DOHH2 (cell line): Measurements from ENCODE around the gene DNMBP.

Experiments used
- H3F3A ChIP-seq: fragments of 200-600 bp; sonication (generic), shearing (Covaris generic); 2 replicates; pipeline ENCODE4 v1.6.0; 2016; ENCODE audit warnings: antibody characterized with exemption, mild to moderate bottlenecking; ENCODE audit not compliant: control insufficient read depth, insufficient read depth
- H3K27ac ChIP-seq: fragments of 200-600 bp; sonication (generic); 2 replicates; pipeline ENCODE4 v1.5.1; 2014; ENCODE audit warnings: low read depth, mild to moderate bottlenecking, low read length, moderate library complexity
- H3K27me3 ChIP-seq: fragments of 200-600 bp; sonication (generic); 2 replicates; pipeline ENCODE4 v1.6.1; 2014; ENCODE audit warnings: mild to moderate bottlenecking, low read length, mixed read lengths; ENCODE audit not compliant: control insufficient read depth
- H3K36me3 ChIP-seq: fragments of 200-600 bp; sonication (generic); 2 replicates; pipeline ENCODE4 v1.6.1; 2014; ENCODE audit warnings: mild to moderate bottlenecking, low read length, moderate library complexity, mixed read lengths; ENCODE audit not compliant: control insufficient read depth
- H3K4me1 ChIP-seq: fragments of 200-600 bp; sonication (generic); 2 replicates; pipeline ENCODE4 v1.6.1; 2014; ENCODE audit warnings: mild to moderate bottlenecking, low read length, mixed read lengths; ENCODE audit not compliant: control insufficient read depth
- H3K4me2 ChIP-seq: fragments of 200-600 bp; sonication (generic); 2 replicates; pipeline ENCODE4 v1.6.0; 2014; ENCODE audit warnings: mild to moderate bottlenecking, low read length, moderate library complexity
- H3K4me3 ChIP-seq: fragments of 200-600 bp; sonication (generic); 2 replicates; pipeline ENCODE4 v1.5.1; 2014; ENCODE audit warnings: mild to moderate bottlenecking, low read length, mixed read lengths
- H3K79me2 ChIP-seq: fragments of 200-600 bp; sonication (generic); 2 replicates; pipeline ENCODE4 v1.6.1; 2014; ENCODE audit warnings: mild to moderate bottlenecking, low read length, mixed read lengths; ENCODE audit not compliant: control insufficient read depth
- H3K9me2 ChIP-seq: fragments of 200-600 bp; sonication (generic); replicated peaks from 2 replicates; pipeline ENCODE4 v1.6.1; 2014; ENCODE audit warnings: mild to moderate bottlenecking, low read length, mixed read lengths; ENCODE audit not compliant: control insufficient read depth
- H3K9me3 ChIP-seq: fragments of 200-600 bp; sonication (generic); 2 replicates; pipeline ENCODE4 v1.6.1; 2014; ENCODE audit warnings: antibody characterized with exemption, low read length, mixed read lengths; ENCODE audit not compliant: control insufficient read depth, insufficient read depth
- H4K20me1 ChIP-seq: fragments of 200-600 bp; sonication (generic); 2 replicates; pipeline ENCODE4 v1.6.0; 2014; ENCODE audit warnings: low read depth, mild to moderate bottlenecking, antibody characterized with exemption, low read length, moderate library complexity; ENCODE audit not compliant: control insufficient read depth, insufficient read depth
- CTCF ChIP-seq: fragments of 200-600 bp; sonication (generic); IDR thresholded peaks from one replicate; pipeline ENCODE4 v1.5.1; 2014; ENCODE audit warnings: antibody characterized with exemption, mild to moderate bottlenecking, low read depth, low read length; ENCODE audit not compliant: poor library complexity, severe bottlenecking
- EZH2phosphoT487 ChIP-seq: fragments of 200-600 bp; sonication (generic); IDR thresholded peaks from 2 replicates; pipeline ENCODE4 v1.6.1; 2017; ENCODE audit warnings: borderline replicate concordance, mild to moderate bottlenecking, antibody characterized with exemption, low read length, moderate library complexity, mixed read lengths

DNMBP gene

DNA sequence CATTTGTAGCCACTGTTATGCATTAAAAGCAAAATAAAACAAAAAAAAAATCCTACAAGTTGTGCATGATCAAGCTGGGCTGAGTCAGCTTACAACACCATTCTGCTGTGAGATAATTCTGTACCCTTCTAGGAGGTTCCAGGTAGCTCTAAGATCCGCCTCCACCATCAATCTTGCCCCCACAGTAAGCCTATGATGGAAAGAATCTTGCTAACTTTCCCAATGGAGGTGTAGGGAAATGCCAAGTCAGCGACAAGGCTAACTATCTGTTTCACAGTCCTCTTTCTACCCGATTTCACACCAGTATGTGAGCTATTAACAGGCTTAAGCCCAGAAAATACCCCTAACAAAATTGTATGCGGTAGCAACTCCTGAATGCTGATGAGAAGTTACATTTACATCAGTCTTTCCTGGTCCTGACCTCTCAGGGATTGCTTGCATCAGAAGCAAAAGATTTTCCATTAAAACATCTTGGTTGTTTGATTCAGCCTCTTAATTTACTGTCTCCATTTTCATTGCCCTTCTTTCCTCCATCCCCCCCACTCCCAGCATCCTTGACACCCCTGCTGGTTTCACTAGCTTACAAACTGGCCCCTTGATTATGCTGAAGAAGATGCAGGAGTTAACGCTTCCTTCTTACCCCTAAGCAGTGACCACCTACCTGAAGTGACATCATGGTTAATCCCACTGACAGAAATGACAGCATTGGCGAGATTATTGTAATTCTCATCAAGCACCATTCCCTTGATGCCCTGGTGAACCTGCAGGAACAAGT, 44.1 kb upstream of the DNMBP start:
- no peaks in the 10 kb centered on the region for H3K36me3 ChIP-seq

GRCh38 chr10:100046021-100046486, 36.3 kb upstream of the DNMBP start:
- TF ChIP-seq CTCF, result peak; percentile 97
- no peak for TF ChIP-seq EZH2phosphoT487
- H3K79me2 ChIP-seq, result no peaks in the 10 kb centered on the region
- H3K27me3 ChIP-seq, result no peaks in the 10 kb centered on the region
- no peaks in the 10 kb centered on the region; the same call in 1 of the 2 replicates for H3F3A ChIP-seq
- H3K27ac ChIP-seq, result no peak overlapping the region
- H3K9me3 ChIP-seq, result no peaks in the 10 kb centered on the region
- no peaks in the 10 kb centered on the region for H3K36me3 ChIP-seq
- H3K4me3 ChIP-seq, result peak overlapping the region; percentile 27
- H4K20me1 ChIP-seq, result no peaks in the 10 kb centered on the region
- peak overlapping the region; percentile 57 for H3K4me2 ChIP-seq
- peaks cover 53% of the 10 kb centered on the region for H3K4me1 ChIP-seq
- no peaks in the 10 kb centered on the region for H3K9me2 ChIP-seq

More for the DNA sequence above, 44.1 kb upstream of the DNMBP start:
- Histone ChIP-seq H3K27ac (no peak overlapping the region), H3K4me3 (no peak overlapping the region), H3K9me2 (no peaks in the 10 kb centered on the region), H4K20me1 (no peaks in the 10 kb centered on the region), H3K9me3 (no peaks in the 10 kb centered on the region; the same call in 1 of the 2 replicates), H3K4me2 (no peak overlapping the region), H3K4me1 (peaks cover 11% of the 10 kb centered on the region), H3K79me2 (no peaks in the 10 kb centered on the region), H3K27me3 (0 out of 2 replicates have a peak, but pooled peaks cover 10% of the 10 kb centered on the region), H3F3A (no peaks in the 10 kb centered on the region)
- TF ChIP-seq EZH2phosphoT487 (no peak), CTCF (no peak)

- H3K27ac ChIP-seq, result no peak overlapping the region
- no peaks in the 10 kb centered on the region; the same call in 1 of the 2 replicates for H3F3A ChIP-seq
- no peak for TF ChIP-seq CTCF
- TF ChIP-seq EZH2phosphoT487, result no peak
- H3K4me3 ChIP-seq, result peak overlapping the region; percentile 27
- no peaks in the 10 kb centered on the region for H3K9me2 ChIP-seq
- peak overlapping the region; percentile 57 for H3K4me2 ChIP-seq
- peaks cover 55% of the 10 kb centered on the region for H3K4me1 ChIP-seq
- no peaks in the 10 kb centered on the region for H3K36me3 ChIP-seq
- H3K27me3 ChIP-seq, result no peaks in the 10 kb centered on the region
- no peaks in the 10 kb centered on the region for H3K9me3 ChIP-seq
- H4K20me1 ChIP-seq, result no peaks in the 10 kb centered on the region
- H3K79me2 ChIP-seq, result no peaks in the 10 kb centered on the region
These were observed 35.8 kb upstream of the DNMBP start for GRCh38 chr10:100045592-100045991.
